Daoy (cell line): ENCODE data around the gene CCNB1IP1. TPM values are rescaled to one million over a fixed set of nuclear protein-coding genes. Genes with fewer than 3 reads are reported as not detected.
A peak's percentile ranks its signal among the peaks of the same experiment; 100 is the strongest.
"Not testable (repeated sequence)": the region's sequence is repeated elsewhere in the genome, so short reads cannot be mapped to it uniquely, and the experiment has no call there.

Experiments
- DNase-seq: peaks from one replicate; pipeline ENCODE4 v3.0.0-alpha.2; 2015; ENCODE audit warnings: low read depth
- total RNA-seq: library from RNA; depleted of rRNA; stranded (reverse); fragments of >200 nt; shearing (Covaris generic); gene quantifications from 2 replicates; pipeline ENCODE4 v1.2.3, GENCODE V29; 2014; rRNA removed

CCNB1IP1 gene
- total RNA-seq = 78.1 and 83.5 TPM in 2 replicates

- peak; percentile 94 for DNase-seq
These were observed at the start of gene CCNB1IP1 for GRCh38 chr14:20332788-20333493. Gene CCNB1IP1, minus strand, starts transcription at chr14:20333279. Its CDS starts 16,756 bp downstream, at chr14:20316523.

- DNase-seq = no peak
These were observed 49.4 kb upstream of the CCNB1IP1 start for GRCh38 chr14:20382526-20382925.

- no peak for DNase-seq
These were observed 48.3 kb upstream of the CCNB1IP1 start for GRCh38 chr14:20381341-20381740.

- DNase-seq = no peak
These were observed 47.6 kb upstream of the CCNB1IP1 start for GRCh38 chr14:20380681-20381080.

GRCh38 chr14:20379743-20380142 lies 46.7 kb upstream of the CCNB1IP1 start:
- no peak for DNase-seq

- DNase-seq = no peak
These were observed 44.1 kb upstream of the CCNB1IP1 start for GRCh38 chr14:20377171-20377570.

GRCh38 chr14:20376071-20376588 lies 43.1 kb upstream of the CCNB1IP1 start:
- no peak for DNase-seq

- no peak for DNase-seq
These were observed 42.4 kb upstream of the CCNB1IP1 start for GRCh38 chr14:20375471-20375870.

GRCh38 chr14:20372796-20373195 lies 39.7 kb upstream of the CCNB1IP1 start:
- DNase-seq = no peak

GRCh38 chr14:20365928-20366327 lies 32.8 kb upstream of the CCNB1IP1 start:
- DNase-seq = no peak

- not testable (repeated sequence) for DNase-seq
These were observed 25.4 kb upstream of the CCNB1IP1 start for GRCh38 chr14:20358474-20358873.

GRCh38 chr14:20356422-20356821 lies 23.3 kb upstream of the CCNB1IP1 start:
- no peak for DNase-seq

GRCh38 chr14:20350860-20351259 lies 17.8 kb upstream of the CCNB1IP1 start:
- no peak for DNase-seq

GRCh38 chr14:20350282-20350681 lies 17.2 kb upstream of the CCNB1IP1 start:
- no peak for DNase-seq

GRCh38 chr14:20347747-20348146 lies 14.7 kb upstream of the CCNB1IP1 start:
- DNase-seq = no peak

GRCh38 chr14:20346713-20347112 lies 13.6 kb upstream of the CCNB1IP1 start:
- no peak for DNase-seq

- no peak for DNase-seq
These were observed 12.3 kb upstream of the CCNB1IP1 start for GRCh38 chr14:20345366-20345765.

- DNase-seq = peak; percentile 23
These were observed 10.8 kb upstream of the CCNB1IP1 start for GRCh38 chr14:20343862-20344220.

- DNase-seq = peak; percentile 100
These were observed 10.2 kb upstream of the CCNB1IP1 start, which contains the start of gene PARP2 for GRCh38 chr14:20343092-20343861. Gene PARP2, plus strand, starts transcription at chr14:20343635. Its CDS starts 7 bp downstream, at chr14:20343642.

GRCh38 chr14:20341646-20342045 lies 8.6 kb upstream of the CCNB1IP1 start:
- no peak for DNase-seq

- not testable (repeated sequence) for DNase-seq
These were observed 8.0 kb upstream of the CCNB1IP1 start for GRCh38 chr14:20341032-20341431.

- no peak for DNase-seq
These were observed 938 bp upstream of the CCNB1IP1 start for GRCh38 chr14:20334017-20334416.

GRCh38 chr14:20333494-20333841 lies 389 bp upstream of the CCNB1IP1 start:
- no peak for DNase-seq
